GM12873 (cell line): Measurements from ENCODE around the gene AGBL4.

Source experiments
- TF ChIP-seq, protein P1 (sequence below): IDR thresholded peaks from 2 replicates; pipeline ENCODE4 v1.5.1; 2012; ENCODE audit warnings: low read depth, mild to moderate bottlenecking, moderate library complexity, low read length, control low read depth; ENCODE audit not compliant: insufficient read depth; ENCODE audit errors: missing control alignments

Gene AGBL4

GRCh38 chr1:49841767-49842166, 182.0 kb downstream of the AGBL4 start:
- TF ChIP-seq, protein P1, sequence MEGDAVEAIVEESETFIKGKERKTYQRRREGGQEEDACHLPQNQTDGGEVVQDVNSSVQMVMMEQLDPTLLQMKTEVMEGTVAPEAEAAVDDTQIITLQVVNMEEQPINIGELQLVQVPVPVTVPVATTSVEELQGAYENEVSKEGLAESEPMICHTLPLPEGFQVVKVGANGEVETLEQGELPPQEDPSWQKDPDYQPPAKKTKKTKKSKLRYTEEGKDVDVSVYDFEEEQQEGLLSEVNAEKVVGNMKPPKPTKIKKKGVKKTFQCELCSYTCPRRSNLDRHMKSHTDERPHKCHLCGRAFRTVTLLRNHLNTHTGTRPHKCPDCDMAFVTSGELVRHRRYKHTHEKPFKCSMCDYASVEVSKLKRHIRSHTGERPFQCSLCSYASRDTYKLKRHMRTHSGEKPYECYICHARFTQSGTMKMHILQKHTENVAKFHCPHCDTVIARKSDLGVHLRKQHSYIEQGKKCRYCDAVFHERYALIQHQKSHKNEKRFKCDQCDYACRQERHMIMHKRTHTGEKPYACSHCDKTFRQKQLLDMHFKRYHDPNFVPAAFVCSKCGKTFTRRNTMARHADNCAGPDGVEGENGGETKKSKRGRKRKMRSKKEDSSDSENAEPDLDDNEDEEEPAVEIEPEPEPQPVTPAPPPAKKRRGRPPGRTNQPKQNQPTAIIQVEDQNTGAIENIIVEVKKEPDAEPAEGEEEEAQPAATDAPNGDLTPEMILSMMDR = no peak

- TF ChIP-seq, protein P1 = no peak
Measured at GRCh38 chr1:49824261-49824660, 199.5 kb downstream of the AGBL4 start.

DNA sequence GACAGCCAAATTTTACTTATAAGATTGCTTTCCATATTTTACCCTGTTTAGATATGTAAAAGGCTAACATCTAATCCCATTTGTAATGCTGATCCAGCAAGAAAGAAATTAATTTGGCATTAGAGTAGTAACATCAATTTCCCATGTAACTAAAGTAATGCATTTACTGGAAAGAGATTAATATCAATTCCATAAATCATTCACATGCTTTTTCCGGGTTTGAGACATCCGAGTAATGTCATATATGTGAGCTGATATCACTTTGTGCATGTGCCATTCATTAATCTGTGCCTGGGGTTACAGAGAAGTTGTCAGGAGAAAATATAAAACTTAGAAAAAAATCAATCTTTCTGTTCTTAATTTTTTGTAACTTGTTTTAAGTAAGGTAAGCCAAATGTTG, 206.1 kb downstream of the AGBL4 start:
- TF ChIP-seq, protein P1 = no peak

DNA sequence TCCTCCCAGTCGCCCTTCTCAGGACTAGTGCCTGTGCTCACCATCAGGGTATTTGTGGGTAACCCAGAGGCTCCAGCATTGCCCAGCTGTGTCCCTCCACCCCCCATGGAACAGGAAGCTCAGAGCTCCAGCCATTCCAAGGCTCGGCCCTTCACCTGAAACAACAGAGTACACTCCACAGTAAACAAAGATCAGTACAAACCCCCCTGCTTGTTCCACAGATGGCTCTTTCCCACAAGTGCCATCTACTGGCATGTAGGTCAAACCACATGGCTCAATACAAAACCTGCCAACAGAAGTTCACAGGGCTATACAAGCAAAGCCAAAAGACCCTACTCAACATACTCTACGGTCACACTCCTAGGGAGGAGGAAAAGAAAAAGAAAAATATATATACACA, 258.7 kb downstream of the AGBL4 start:
- TF ChIP-seq, protein P1 = peak; percentile 16

DNA sequence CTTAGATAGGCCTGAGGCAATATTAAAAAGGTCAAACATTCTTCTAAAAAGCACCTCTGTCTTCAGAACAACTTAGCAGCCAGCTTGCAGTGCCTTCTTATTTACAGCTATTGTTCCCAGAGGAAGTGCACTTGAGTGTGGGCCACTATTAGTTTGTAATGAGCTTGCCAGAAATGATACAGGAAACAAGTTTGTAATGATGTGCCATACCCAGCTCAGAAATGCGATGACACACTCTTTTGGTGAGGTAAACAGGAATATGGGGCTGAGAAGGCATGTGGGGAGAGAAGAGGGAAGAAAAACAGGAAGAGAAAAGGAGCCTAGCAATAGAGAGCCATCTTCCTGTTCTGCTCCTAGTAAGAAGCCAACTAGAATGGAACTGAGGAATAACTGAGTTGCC, 295.4 kb downstream of the AGBL4 start:
- TF ChIP-seq, protein P1 = no peak

DNA sequence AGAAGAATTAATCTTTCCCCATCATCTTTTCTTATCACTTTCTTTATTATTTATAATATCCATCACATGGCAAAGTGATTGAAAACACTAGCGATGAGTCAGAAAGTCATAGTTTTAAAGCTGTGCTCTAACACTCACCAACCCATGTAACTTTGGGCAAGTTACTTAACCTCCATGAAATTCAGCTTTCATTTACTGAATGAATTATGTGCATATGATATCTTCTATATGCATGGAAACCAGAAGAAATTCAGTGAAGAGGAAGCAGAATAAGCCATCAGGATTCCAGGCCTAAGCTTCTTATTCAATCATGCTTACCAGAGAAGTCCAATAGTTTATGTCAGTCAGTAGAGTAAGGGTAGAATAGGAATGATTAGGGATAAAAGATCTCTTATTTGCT, 300.1 kb downstream of the AGBL4 start:
- TF ChIP-seq, protein P1 = no peak

GRCh38 chr1:49694251-49694827, 329.4 kb downstream of the AGBL4 start:
- TF ChIP-seq, protein P1 = no peak
